H9 (cell line): Measurements from ENCODE around the gene TFAP2E. TPM values are rescaled to one million over a fixed set of nuclear protein-coding genes. Genes with fewer than 3 reads are reported as not detected.

Experiments
- DNase-seq: peaks from one replicate; pipeline ENCODE4 v3.0.0-alpha.2; 2017
- H2AFZ ChIP-seq: one replicate; pipeline ENCODE4 v1.6.1; 2013; ENCODE audit warnings: mild to moderate bottlenecking, low read length, control low read depth, moderate library complexity
- H2AK5ac ChIP-seq: 2 replicates; pipeline ENCODE4 v1.6.1; 2013; ENCODE audit warnings: low read length, control low read depth, mixed read lengths; ENCODE audit not compliant: insufficient read length
- H2BK120ac ChIP-seq: one replicate; pipeline ENCODE4 v1.6.1; 2013; ENCODE audit warnings: low read depth, mild to moderate bottlenecking, low read length, control low read depth, inconsistent platforms; ENCODE audit not compliant: poor library complexity, severe bottlenecking
- H2BK12ac ChIP-seq: 2 replicates; pipeline ENCODE4 v1.6.1; 2013; ENCODE audit warnings: low read length, control low read depth, mixed read lengths, low read depth; ENCODE audit not compliant: insufficient read length
- H2BK15ac ChIP-seq: 2 replicates; pipeline ENCODE4 v1.6.1; 2013; ENCODE audit warnings: low read depth, low read length, control low read depth
- H2BK20ac ChIP-seq: one replicate; pipeline ENCODE4 v1.6.1; 2013; ENCODE audit warnings: low read depth, mild to moderate bottlenecking, low read length, control low read depth, inconsistent platforms; ENCODE audit not compliant: poor library complexity, severe bottlenecking
- H2BK5ac ChIP-seq: 2 replicates; pipeline ENCODE4 v1.6.1; 2013; ENCODE audit warnings: low read length, control low read depth, mixed read lengths; ENCODE audit not compliant: insufficient read length
- H3K14ac ChIP-seq: 2 replicates; pipeline ENCODE4 v1.6.1; 2013; ENCODE audit warnings: low read length, control low read depth; ENCODE audit not compliant: insufficient read depth
- H3K18ac ChIP-seq: 2 replicates; pipeline ENCODE4 v1.6.1; 2013; ENCODE audit warnings: low read depth, mild to moderate bottlenecking, mixed read lengths, low read length, control low read depth; ENCODE audit not compliant: insufficient read length
- H3K23ac ChIP-seq: 2 replicates; pipeline ENCODE4 v1.6.1; 2013; ENCODE audit warnings: low read length, control low read depth, mixed read lengths, low read depth; ENCODE audit not compliant: insufficient read length
- H3K23me2 ChIP-seq: 2 replicates; pipeline ENCODE4 v1.6.1; 2013; ENCODE audit warnings: low read depth, mild to moderate bottlenecking, mixed read lengths, low read length, control low read depth; ENCODE audit not compliant: insufficient read length, poor library complexity, severe bottlenecking
- H3K27ac ChIP-seq: 2 replicates; pipeline ENCODE4 v1.5.1; 2013; ENCODE audit warnings: low read length, control low read depth, mixed read lengths, low read depth; ENCODE audit not compliant: insufficient read length
- H3K27me3 ChIP-seq: 2 replicates; pipeline ENCODE4 v1.6.1; 2013; ENCODE audit warnings: low read length, control low read depth, inconsistent platforms; ENCODE audit not compliant: insufficient read depth
- H3K4ac ChIP-seq: 2 replicates; pipeline ENCODE4 v1.6.1; 2013; ENCODE audit warnings: low read depth, mild to moderate bottlenecking, control low read depth, inconsistent platforms, low read length, moderate library complexity
- H3K4me1 ChIP-seq: 2 replicates; pipeline ENCODE4 v1.6.1; 2013; ENCODE audit warnings: low read length, control low read depth, inconsistent platforms; ENCODE audit not compliant: insufficient read depth
- H3K4me2 ChIP-seq: 2 replicates; pipeline ENCODE4 v1.6.1; 2013; ENCODE audit warnings: low read length, control low read depth, mixed read lengths; ENCODE audit not compliant: insufficient read length, insufficient read depth
- H3K56ac ChIP-seq: 2 replicates; pipeline ENCODE4 v1.6.1; 2013; ENCODE audit warnings: low read depth, mild to moderate bottlenecking, mixed read lengths, low read length, control low read depth; ENCODE audit not compliant: insufficient read length
- H3K79me1 ChIP-seq: 2 replicates; pipeline ENCODE4 v1.6.1; 2013; ENCODE audit warnings: low read depth, mild to moderate bottlenecking, moderate library complexity, low read length, control low read depth, inconsistent platforms; ENCODE audit not compliant: insufficient read depth, poor library complexity, severe bottlenecking
- H3K79me2 ChIP-seq: 2 replicates; pipeline ENCODE4 v1.6.1; 2013; ENCODE audit warnings: low read length, control low read depth, inconsistent platforms; ENCODE audit not compliant: insufficient read depth
- H3K9ac ChIP-seq: 2 replicates; pipeline ENCODE4 v1.6.1; 2013; ENCODE audit warnings: low read length, control low read depth, mixed read lengths; ENCODE audit not compliant: insufficient read length; ENCODE audit errors: extremely low read depth
- H3K9me3 ChIP-seq: one replicate; pipeline ENCODE4 v1.6.1; 2013; ENCODE audit warnings: low read depth, low read length, inconsistent platforms; ENCODE audit not compliant: control insufficient read depth
- H3T11ph ChIP-seq: one replicate; pipeline ENCODE4 v1.6.1; 2013; ENCODE audit warnings: mild to moderate bottlenecking, low read length, control low read depth, inconsistent platforms
- H4K20me1 ChIP-seq: one replicate; pipeline ENCODE4 v1.6.1; 2013; ENCODE audit not compliant: control insufficient read depth, insufficient read length, insufficient read depth
- H4K5ac ChIP-seq: 2 replicates; pipeline ENCODE4 v1.6.1; 2013; ENCODE audit warnings: low read depth, mild to moderate bottlenecking, mixed read lengths, low read length, control low read depth; ENCODE audit not compliant: insufficient read length
- H4K8ac ChIP-seq: replicated peaks from 2 replicates; pipeline ENCODE4 v1.6.1; 2013; ENCODE audit warnings: low read length, control low read depth, mixed read lengths, low read depth; ENCODE audit not compliant: insufficient read length
- H4K91ac ChIP-seq: 2 replicates; pipeline ENCODE4 v1.6.1; 2013; ENCODE audit warnings: low read depth, mild to moderate bottlenecking, moderate library complexity, mixed read lengths, low read length, control low read depth; ENCODE audit not compliant: insufficient read length
- H3K27ac Mint-ChIP-seq, 3 experiments: 2 replicates in 2 of 3; 3 replicates in 1 of 3; pipeline ENCODE4 v1.8.0; 2020 to 2021; ENCODE audit warnings: mixed read lengths in 3 of 3, mild to moderate bottlenecking in 1 of 3, moderate library complexity in 1 of 3
- H3K27me3 Mint-ChIP-seq: 2 replicates; pipeline ENCODE4 v1.8.0; 2021; ENCODE audit warnings: low read depth, mild to moderate bottlenecking, moderate library complexity, mixed read lengths
- H3K36me3 Mint-ChIP-seq, 3 experiments: 2 replicates in 2 of 3; 3 replicates in 1 of 3; pipeline ENCODE4 v1.8.0; 2020 to 2021; ENCODE audit warnings: low read depth in 3 of 3, mixed read lengths in 3 of 3; ENCODE audit not compliant: insufficient read depth in 1 of 3
- H3K4me1 Mint-ChIP-seq, 2 experiments: 2 replicates each; pipeline ENCODE4 v1.8.0; 2020; ENCODE audit warnings: mixed read lengths in 2 of 2
- H3K4me3 Mint-ChIP-seq, 2 experiments: 2 replicates in 1 of 2; 3 replicates in 1 of 2; pipeline ENCODE4 v1.8.0; 2020 to 2021; ENCODE audit warnings: mild to moderate bottlenecking in 2 of 2, mixed read lengths in 2 of 2, moderate library complexity in 1 of 2
- H3K9me3 Mint-ChIP-seq, 2 experiments: 2 replicates in 1 of 2; 3 replicates in 1 of 2; pipeline ENCODE4 v1.8.0; 2020; ENCODE audit warnings: mild to moderate bottlenecking in 2 of 2, mixed read lengths in 2 of 2, moderate library complexity in 1 of 2
- CTCF ChIP-seq: fragments of 200-600 bp; sonication (generic); conservative IDR thresholded peaks from 3 replicates; pipeline ENCODE4 v1.8.0; 2021; ENCODE audit warnings: antibody characterized with exemption, mild to moderate bottlenecking
- WGBS: extraction: QIAGEN DNeasy Blood & Tissue Kit; methylation state at CpG from one replicate; pipeline ENCODE4 v1.1.7; 2013; ENCODE audit warnings: missing lambda C conversion rate, low lambda C conversion rate, mixed read lengths; ENCODE audit not compliant: insufficient read length; ENCODE audit errors: extremely low coverage; 5-methylcytosine and 5-hydroxymethylcytosine counted together
- total RNA-seq: library from RNA; stranded (reverse); gene quantifications from 2 replicates; pipeline ENCODE4 v1.2.1, GENCODE V29; 2021

Gene TFAP2E
- total RNA-seq, 1 experiment from 2014 or later = 0.70 TPM

GRCh38 chr1:35587736-35588135 is 14.6 kb downstream of the TFAP2E start:
- H3K79me2 ChIP-seq = no peaks in the 10 kb centered on the region
- no peak overlapping the region for H3T11ph ChIP-seq
- no peak overlapping the region for H3K56ac ChIP-seq
- no peaks in the 10 kb centered on the region for H3K9me3 ChIP-seq
- no peak overlapping the region for H2BK120ac ChIP-seq
- H3K23me2 ChIP-seq = no peaks in the 10 kb centered on the region
- H3K27me3 ChIP-seq = no peaks in the 10 kb centered on the region
- Mint-ChIP-seq H3K4me1 (peaks cover 5 to 8% of the 10 kb centered on the region in 2 experiments), H3K9me3 (no peaks in the 10 kb centered on the region; a peak in 1 of 5 replicates), H3K4me3 (no peak overlapping the region), H3K27ac (peak overlapping the region in 1 of 3 experiments; percentile 60; a peak in 3 of 7 replicates), H3K27me3 (peaks cover 2% of the 10 kb centered on the region), H3K36me3 (0 out of 7 replicates have a peak, but pooled peaks cover 0 to 3% (median 0%) of the 10 kb centered on the region in 3 experiments)
- H3K9ac ChIP-seq = no peak overlapping the region
- no peak overlapping the region for H3K18ac ChIP-seq
- H4K20me1 ChIP-seq = peaks cover 2% of the 10 kb centered on the region
- H4K8ac ChIP-seq = no peak overlapping the region
- no peak overlapping the region for H2AK5ac ChIP-seq
- H4K91ac ChIP-seq = no peak overlapping the region
- no peak overlapping the region for H3K4me2 ChIP-seq
- H4K5ac ChIP-seq = no peak overlapping the region
- no peaks in the 10 kb centered on the region for H3K4me1 ChIP-seq
- no peak overlapping the region for H3K14ac ChIP-seq
- H2BK15ac ChIP-seq = no peak overlapping the region
- no peak for TF ChIP-seq CTCF
- H3K79me1 ChIP-seq = no peaks in the 10 kb centered on the region
- no peak for DNase-seq
- no peak overlapping the region for H3K4ac ChIP-seq
- H2AFZ ChIP-seq = no peak overlapping the region
- H3K27ac ChIP-seq = no peak overlapping the region
- no CpG with 5 or more reads among the region's 6 CpGs for WGBS
- no peak overlapping the region for H2BK5ac ChIP-seq
- no peak overlapping the region for H3K23ac ChIP-seq
- H2BK12ac ChIP-seq = no peak overlapping the region
- no peak overlapping the region for H2BK20ac ChIP-seq
